ENCODE data around the gene PRKRA. TPM values are rescaled to one million over a fixed set of nuclear protein-coding genes. Genes with fewer than 3 reads are reported as not detected.

PRKRA gene
- total RNA-seq, 4 donors from 2014 or later = 91.0 to 125 (median 117) TPM

DNA sequence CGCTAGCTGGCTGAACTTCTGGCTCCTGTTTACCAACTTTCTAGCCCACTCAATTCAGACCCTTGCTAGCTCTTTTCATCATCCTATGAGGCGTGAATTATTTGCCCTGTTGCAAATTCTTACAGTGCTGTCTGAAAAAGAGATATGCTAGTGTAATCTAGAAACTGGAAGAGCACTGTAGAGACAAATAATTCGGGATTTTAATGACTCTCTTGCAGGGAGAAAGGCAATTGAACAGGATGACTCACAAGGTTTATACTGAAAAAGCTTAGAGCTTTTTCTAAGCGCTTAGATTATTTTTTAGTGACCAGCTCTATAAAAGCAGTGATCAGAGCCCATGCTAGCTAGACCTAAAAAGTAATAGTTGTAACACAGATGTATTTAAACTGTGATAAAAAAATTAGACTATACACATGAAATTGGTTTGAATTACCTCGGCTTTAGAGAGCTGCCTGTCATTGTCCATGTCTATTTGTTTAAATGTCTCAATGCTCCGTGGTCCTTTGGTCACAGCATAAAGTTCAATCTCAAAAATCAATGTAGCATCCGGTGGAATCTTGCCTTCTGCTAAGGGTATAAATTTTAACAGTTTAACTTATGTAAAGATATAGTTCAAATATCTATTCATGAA, 18.4 kb upstream of the PRKRA start:
- Histone ChIP-seq H3K9me3 (no peaks in the 10 kb centered on the region), H3K27ac (no peak overlapping the region), H3K4me3 (no peak overlapping the region), H3K4me1 (no peaks in the 10 kb centered on the region), H3K36me3 (no peaks in the 10 kb centered on the region), H3K27me3 (no peaks in the 10 kb centered on the region)
- intact Hi-C loops (cut with DNase I; ENCODE audit: low total_unique reads) (no loop called here), in situ Hi-C loops (cut with MboI; ENCODE audit: low sequenced_read_pairs in 4 of 4) (no loop called here)
- TF ChIP-seq POLR2A (IDR thresholded peaks at IDR 0.05) = no peak
- TF ChIP-seq, protein P1, sequence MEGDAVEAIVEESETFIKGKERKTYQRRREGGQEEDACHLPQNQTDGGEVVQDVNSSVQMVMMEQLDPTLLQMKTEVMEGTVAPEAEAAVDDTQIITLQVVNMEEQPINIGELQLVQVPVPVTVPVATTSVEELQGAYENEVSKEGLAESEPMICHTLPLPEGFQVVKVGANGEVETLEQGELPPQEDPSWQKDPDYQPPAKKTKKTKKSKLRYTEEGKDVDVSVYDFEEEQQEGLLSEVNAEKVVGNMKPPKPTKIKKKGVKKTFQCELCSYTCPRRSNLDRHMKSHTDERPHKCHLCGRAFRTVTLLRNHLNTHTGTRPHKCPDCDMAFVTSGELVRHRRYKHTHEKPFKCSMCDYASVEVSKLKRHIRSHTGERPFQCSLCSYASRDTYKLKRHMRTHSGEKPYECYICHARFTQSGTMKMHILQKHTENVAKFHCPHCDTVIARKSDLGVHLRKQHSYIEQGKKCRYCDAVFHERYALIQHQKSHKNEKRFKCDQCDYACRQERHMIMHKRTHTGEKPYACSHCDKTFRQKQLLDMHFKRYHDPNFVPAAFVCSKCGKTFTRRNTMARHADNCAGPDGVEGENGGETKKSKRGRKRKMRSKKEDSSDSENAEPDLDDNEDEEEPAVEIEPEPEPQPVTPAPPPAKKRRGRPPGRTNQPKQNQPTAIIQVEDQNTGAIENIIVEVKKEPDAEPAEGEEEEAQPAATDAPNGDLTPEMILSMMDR (IDR thresholded peaks at IDR 0.05 in 4 of 5, conservative IDR thresholded peaks at IDR 0.05 in 1 of 5) = no peak
- no peak for ATAC-seq
- no peak for DNase-seq

DNA sequence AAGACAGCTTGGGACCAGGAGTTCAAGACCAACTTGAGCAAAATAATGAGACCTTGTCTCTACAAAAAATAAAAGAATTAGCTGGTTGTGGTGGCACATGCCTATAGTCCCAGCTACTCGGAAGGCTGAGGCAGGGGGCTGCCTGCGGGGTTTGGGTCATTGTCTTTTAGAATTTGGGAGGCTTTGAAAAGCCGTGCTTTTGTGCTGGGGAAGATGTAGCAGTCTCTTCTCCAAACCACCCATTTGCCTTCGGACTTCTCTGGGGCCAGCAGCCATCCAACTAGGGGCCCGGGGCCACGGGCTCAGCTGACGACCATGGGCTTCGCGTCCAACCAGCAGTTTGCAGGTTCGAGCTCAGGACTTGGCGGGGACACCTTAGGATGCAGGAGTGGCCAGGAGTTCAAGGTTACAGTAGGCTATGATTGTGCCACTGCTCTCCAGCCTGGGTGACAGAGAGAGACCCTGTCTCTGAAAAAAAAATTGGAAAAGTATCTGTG, 6.5 kb upstream of the PRKRA start:
- no peaks in the 10 kb centered on the region for H3K4me1 ChIP-seq
- ATAC-seq (no peak), DNase-seq (no peak)
- no peak overlapping the region for H3K27ac ChIP-seq
- no peaks in the 10 kb centered on the region for H3K36me3 ChIP-seq
- intact Hi-C loops (cut with DNase I; ENCODE audit: low total_unique reads) (no loop called here), in situ Hi-C loops (cut with MboI; ENCODE audit: low sequenced_read_pairs in 4 of 4) (no loop called here)
- no peaks in the 10 kb centered on the region for H3K9me3 ChIP-seq
- no peak overlapping the region for H3K4me3 ChIP-seq
- no peaks in the 10 kb centered on the region for H3K27me3 ChIP-seq
- TF ChIP-seq, protein P1 (IDR thresholded peaks at IDR 0.05 in 4 of 5, conservative IDR thresholded peaks at IDR 0.05 in 1 of 5) = no peak
- no peak for TF ChIP-seq POLR2A (IDR thresholded peaks at IDR 0.05)

DNA sequence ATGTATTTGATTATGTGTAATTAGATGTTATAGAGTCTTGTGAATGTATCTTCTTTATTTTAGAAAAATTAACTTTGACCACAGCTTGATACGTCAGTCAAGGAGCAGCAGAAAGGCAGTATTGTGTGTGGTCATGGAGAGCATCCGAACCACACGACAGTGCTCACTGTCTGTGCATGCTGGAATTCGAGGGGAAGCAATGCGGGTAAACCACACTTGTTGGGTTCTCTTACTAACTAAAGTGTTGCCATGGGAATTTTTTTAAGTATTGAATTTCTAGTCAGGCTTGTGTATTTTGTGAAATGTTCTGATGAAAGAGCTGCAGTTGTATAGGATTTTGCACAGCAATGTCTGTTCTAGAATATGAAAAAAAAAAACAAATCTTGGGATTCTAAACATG, 5.0 kb upstream of the PRKRA start:
- in situ Hi-C loops (cut with MboI; ENCODE audit: low sequenced_read_pairs in 4 of 4) = no loop called here
- Histone ChIP-seq H3K4me1 (peaks cover 0 to 7% of the 10 kb centered on the region in 2 donors), H3K9me3 (no peaks in the 10 kb centered on the region), H3K4me3 (no peak overlapping the region), H3K27me3 (no peaks in the 10 kb centered on the region), H3K36me3 (no peaks in the 10 kb centered on the region), H3K27ac (no peak overlapping the region)
- intact Hi-C loops (cut with DNase I; ENCODE audit: low total_unique reads) = no loop called here
- DNase-seq = no peak
- no peak for ATAC-seq
- TF ChIP-seq, protein P1 (IDR thresholded peaks at IDR 0.05 in 4 of 5, conservative IDR thresholded peaks at IDR 0.05 in 1 of 5) = no peak
- no peak for TF ChIP-seq POLR2A (IDR thresholded peaks at IDR 0.05)

DNA sequence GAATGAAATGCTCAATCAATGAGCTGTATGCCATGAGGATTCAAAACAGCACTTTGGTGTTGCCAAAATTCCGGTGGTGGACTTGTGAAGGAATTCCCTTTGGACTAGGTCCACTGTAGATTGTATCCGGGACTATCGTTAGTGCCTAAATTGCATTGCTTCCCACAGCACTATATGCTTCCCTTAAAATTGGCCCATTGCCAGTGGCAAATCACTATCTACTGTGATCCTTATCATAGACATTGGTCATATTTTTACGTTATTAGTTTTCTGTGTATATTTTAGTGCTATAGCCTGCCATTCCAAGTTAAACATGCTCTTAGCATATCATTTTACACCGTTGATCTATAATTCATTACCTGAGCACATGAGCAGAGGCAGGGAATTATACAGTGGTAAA, 1.9 kb upstream of the PRKRA start:
- H3K4me1 ChIP-seq = peaks cover 25 to 26% of the 10 kb centered on the region in 2 donors
- peaks cover 0 to 13% of the 10 kb centered on the region in 2 donors for H3K36me3 ChIP-seq
- TF ChIP-seq POLR2A (IDR thresholded peaks at IDR 0.05) = no peak
- TF ChIP-seq, protein P1 (IDR thresholded peaks at IDR 0.05 in 4 of 5, conservative IDR thresholded peaks at IDR 0.05 in 1 of 5) = no peak
- no peak overlapping the region for H3K27ac ChIP-seq
- H3K9me3 ChIP-seq = no peaks in the 10 kb centered on the region
- no peak overlapping the region for H3K4me3 ChIP-seq
- ATAC-seq (no peak), DNase-seq (no peak)
- intact Hi-C loops (cut with DNase I; ENCODE audit: low total_unique reads) (no loop called here), in situ Hi-C loops (cut with MboI; ENCODE audit: low sequenced_read_pairs in 4 of 4) (no loop called here)
- H3K27me3 ChIP-seq = no peaks in the 10 kb centered on the region
